Neuron (in vitro differentiated cells): Measurements from ENCODE around the gene HTATSF1.
A peak's percentile ranks its signal among the peaks of the same experiment; 100 is the strongest.

Experiments used
- H2AFZ ChIP-seq: one replicate; pipeline ENCODE4 v1.6.1; 2013; ENCODE audit warnings: low read depth, mild to moderate bottlenecking, inconsistent platforms, low read length, moderate library complexity
- H3K27me3 ChIP-seq: one replicate; pipeline ENCODE4 v1.6.1; 2013; ENCODE audit warnings: low read length; ENCODE audit not compliant: insufficient read depth
- H3K36me3 ChIP-seq: one replicate; pipeline ENCODE4 v1.6.1; 2013; ENCODE audit warnings: low read length; ENCODE audit not compliant: insufficient read depth
- H3K4me1 ChIP-seq: one replicate; pipeline ENCODE4 v1.6.1; 2013; ENCODE audit warnings: low read length; ENCODE audit not compliant: insufficient read depth
- H3K4me3 ChIP-seq: 2 replicates; pipeline ENCODE4 v1.5.1; 2013; ENCODE audit warnings: mild to moderate bottlenecking, low read length, moderate library complexity
- H3K9me3 ChIP-seq: one replicate; pipeline ENCODE4 v1.6.1; 2013; ENCODE audit warnings: low read length

HTATSF1 gene

GRCh38 chrX:136475236-136475635 is 22.2 kb upstream of the HTATSF1 start:
- Histone ChIP-seq H3K36me3 (no peaks in the 10 kb centered on the region), H3K27me3 (peaks cover 4% of the 10 kb centered on the region), H3K4me3 (no peak overlapping the region), H2AFZ (no peak overlapping the region), H3K4me1 (no peaks in the 10 kb centered on the region), H3K9me3 (no peaks in the 10 kb centered on the region)

GRCh38 chrX:136476501-136476900 is 20.9 kb upstream of the HTATSF1 start:
- no peak overlapping the region for H3K4me3 ChIP-seq
- H3K27me3 ChIP-seq: no peaks in the 10 kb centered on the region
- H3K9me3 ChIP-seq: no peaks in the 10 kb centered on the region
- no peak overlapping the region for H2AFZ ChIP-seq
- H3K4me1 ChIP-seq: no peaks in the 10 kb centered on the region
- H3K36me3 ChIP-seq: no peaks in the 10 kb centered on the region

DNA sequence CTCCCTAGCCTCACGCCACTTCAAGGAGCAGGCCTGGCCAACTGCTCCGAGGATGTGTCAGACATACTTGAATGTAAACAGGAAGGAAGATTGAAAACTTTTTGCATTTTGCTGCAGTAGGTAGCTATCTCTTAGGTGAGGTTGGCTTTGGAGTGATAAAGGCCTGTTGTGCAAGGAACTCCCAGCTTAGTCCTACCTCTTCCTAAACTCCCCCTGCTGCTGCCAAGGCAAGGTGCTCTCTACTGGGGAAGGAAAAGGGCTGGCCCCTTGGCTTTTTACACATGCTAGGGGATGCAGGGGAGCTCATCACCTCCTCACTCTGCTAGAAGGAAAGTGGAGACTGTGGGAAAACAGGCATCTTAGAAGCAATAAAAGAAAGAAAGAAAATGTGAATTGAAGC is 20.4 kb upstream of the HTATSF1 start:
- H3K4me3 ChIP-seq: no peak overlapping the region
- H3K36me3 ChIP-seq: no peaks in the 10 kb centered on the region
- H2AFZ ChIP-seq: no peak overlapping the region
- H3K27me3 ChIP-seq: no peaks in the 10 kb centered on the region
- H3K9me3 ChIP-seq: no peaks in the 10 kb centered on the region
- H3K4me1 ChIP-seq: no peaks in the 10 kb centered on the region

- Histone ChIP-seq H3K27me3 (no peaks in the 10 kb centered on the region), H3K4me3 (no peak overlapping the region), H3K9me3 (no peaks in the 10 kb centered on the region), H3K36me3 (no peaks in the 10 kb centered on the region), H2AFZ (no peak overlapping the region), H3K4me1 (no peaks in the 10 kb centered on the region)
These were observed 17.0 kb upstream of the HTATSF1 start for GRCh38 chrX:136480383-136480782.

GRCh38 chrX:136487647-136488046 is 9.7 kb upstream of the HTATSF1 start, which contains the start of gene BRS3:
BRS3 (plus strand) TSS chrX:136487947; CDS start chrX:136488115, 168 bp downstream.
- Histone ChIP-seq H3K4me1 (no peaks in the 10 kb centered on the region), H2AFZ (no peak within 1 kb of the TSS), H3K27me3 (peaks cover 16% of the 10 kb centered on the region), H3K36me3 (no peaks in the 10 kb centered on the region), H3K4me3 (no peak within 1 kb of the TSS), H3K9me3 (no peaks in the 10 kb centered on the region)

DNA sequence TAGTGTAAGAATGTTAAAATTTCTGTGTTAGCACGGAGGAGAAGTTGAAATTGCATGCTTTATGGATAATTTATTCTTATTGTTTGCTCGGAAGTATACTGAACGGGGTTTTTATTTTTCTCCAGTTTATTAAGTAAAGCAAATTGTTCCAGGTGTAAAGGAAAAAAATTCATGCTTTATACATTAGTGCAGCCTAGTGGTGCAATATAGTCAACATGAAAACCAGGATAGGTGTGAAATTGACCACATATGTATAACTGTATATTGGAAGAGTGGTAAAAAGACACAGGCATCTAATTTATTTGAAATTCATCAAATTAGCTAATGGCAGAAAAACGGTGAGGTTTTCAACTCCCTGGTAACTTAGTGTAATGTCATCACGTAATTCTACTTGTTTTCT is 8.7 kb upstream of the HTATSF1 start:
- no peak overlapping the region for H3K4me3 ChIP-seq
- no peaks in the 10 kb centered on the region for H3K36me3 ChIP-seq
- no peak overlapping the region for H2AFZ ChIP-seq
- no peaks in the 10 kb centered on the region for H3K4me1 ChIP-seq
- peaks cover 16% of the 10 kb centered on the region for H3K27me3 ChIP-seq
- no peaks in the 10 kb centered on the region for H3K9me3 ChIP-seq

- H3K4me3 ChIP-seq: no peak overlapping the region
- peaks cover 13% of the 10 kb centered on the region for H3K27me3 ChIP-seq
- no peak overlapping the region for H2AFZ ChIP-seq
- H3K9me3 ChIP-seq: no peaks in the 10 kb centered on the region
- no peaks in the 10 kb centered on the region for H3K4me1 ChIP-seq
- H3K36me3 ChIP-seq: no peaks in the 10 kb centered on the region
These were observed 5.6 kb upstream of the HTATSF1 start for GRCh38 chrX:136491832-136492231.

DNA sequence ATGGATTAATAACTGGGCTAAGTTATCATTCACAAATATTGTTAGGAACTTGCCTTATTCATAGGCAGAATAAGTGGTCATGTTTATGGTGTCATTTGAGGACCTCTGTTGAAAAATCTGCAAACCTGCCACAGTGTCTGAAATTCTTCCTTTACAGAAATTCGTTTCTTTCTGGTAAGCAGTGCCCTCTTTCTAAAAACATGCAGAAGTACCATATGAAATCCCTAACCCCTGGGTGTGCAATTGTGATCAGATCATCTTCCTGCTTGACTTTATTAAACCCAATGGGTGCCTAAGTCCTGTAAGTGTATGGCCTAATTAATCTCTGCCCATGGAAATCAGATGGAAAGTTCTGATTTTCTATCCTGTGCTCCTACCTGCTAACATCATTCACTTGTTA is 4.4 kb upstream of the HTATSF1 start:
- Histone ChIP-seq H3K36me3 (no peaks in the 10 kb centered on the region), H3K4me1 (no peaks in the 10 kb centered on the region), H3K9me3 (no peaks in the 10 kb centered on the region), H2AFZ (no peak overlapping the region), H3K4me3 (no peak overlapping the region), H3K27me3 (peaks cover 13% of the 10 kb centered on the region)

DNA sequence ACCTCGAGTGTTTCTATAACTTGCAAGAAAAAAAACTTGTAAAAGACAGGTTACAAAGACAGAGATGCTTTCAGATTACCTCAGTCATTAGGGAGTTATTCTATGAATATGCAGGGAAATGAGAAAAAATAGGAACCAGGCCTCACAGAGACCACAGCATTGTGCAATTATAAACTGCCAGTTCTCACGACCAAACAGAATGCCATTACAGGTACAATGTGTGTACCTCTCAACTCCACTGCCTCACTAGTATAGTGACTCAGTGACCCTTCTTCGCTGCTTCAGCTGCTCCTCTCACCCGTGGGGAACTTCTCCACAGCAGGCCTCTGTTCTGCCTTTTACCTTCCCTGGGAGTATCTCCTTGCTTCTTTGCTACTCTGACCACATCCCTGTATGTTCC is 2.3 kb upstream of the HTATSF1 start:
- H2AFZ ChIP-seq: no peak overlapping the region
- no peaks in the 10 kb centered on the region for H3K4me1 ChIP-seq
- no peak overlapping the region for H3K4me3 ChIP-seq
- no peaks in the 10 kb centered on the region for H3K9me3 ChIP-seq
- H3K27me3 ChIP-seq: peaks cover 5% of the 10 kb centered on the region
- no peaks in the 10 kb centered on the region for H3K36me3 ChIP-seq

GRCh38 chrX:136496186-136496763 is 1.1 kb upstream of the HTATSF1 start:
- Histone ChIP-seq H3K27me3 (peaks cover 4% of the 10 kb centered on the region), H3K4me1 (no peaks in the 10 kb centered on the region), H3K36me3 (peaks cover 10% of the 10 kb centered on the region), H2AFZ (peak overlapping the region; percentile 74), H3K9me3 (no peaks in the 10 kb centered on the region), H3K4me3 (peak overlapping the region; percentile 62)

DNA sequence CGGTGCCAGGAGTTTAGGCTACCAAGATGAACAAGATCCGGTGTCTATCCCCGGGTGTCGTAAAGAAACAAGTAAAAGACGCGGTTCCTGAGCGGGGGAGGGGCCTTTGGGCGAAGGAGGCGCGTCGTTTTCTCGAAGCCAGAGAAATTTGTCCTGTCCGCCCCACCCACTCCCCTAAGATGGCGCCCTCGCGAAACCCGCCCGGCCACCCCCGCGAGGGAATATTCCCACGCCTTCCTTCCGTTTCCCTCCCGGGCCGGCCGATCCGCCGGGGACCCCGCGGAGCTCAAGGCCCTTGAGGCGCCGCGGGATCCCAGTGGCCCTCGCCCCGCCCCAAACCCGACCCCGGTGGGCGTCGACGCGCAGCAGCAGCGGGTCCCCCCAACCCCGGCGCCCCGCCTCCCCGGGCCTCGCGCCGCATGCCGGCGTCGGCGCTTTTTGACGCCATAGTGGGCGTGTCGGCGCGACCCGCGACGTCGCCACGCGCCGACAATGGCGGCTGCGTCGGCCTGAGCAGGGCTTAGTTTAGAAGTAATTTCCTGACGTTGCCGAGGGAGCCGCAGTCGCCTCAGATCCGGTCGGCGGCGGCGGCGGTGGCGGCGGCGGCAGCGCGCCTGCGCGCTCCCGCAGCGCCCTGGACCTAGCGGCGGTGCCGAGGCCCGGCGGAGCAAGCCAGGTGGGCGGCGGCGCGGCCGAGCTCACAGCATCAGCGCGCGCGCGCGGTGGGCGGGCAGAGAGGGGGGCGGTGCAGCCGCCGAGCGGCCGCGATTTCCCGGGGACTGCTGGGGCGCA is 432 bp upstream of the HTATSF1 start:
- Histone ChIP-seq H2AFZ (peak overlapping the region; percentile 74), H3K9me3 (no peaks in the 10 kb centered on the region)

DNA sequence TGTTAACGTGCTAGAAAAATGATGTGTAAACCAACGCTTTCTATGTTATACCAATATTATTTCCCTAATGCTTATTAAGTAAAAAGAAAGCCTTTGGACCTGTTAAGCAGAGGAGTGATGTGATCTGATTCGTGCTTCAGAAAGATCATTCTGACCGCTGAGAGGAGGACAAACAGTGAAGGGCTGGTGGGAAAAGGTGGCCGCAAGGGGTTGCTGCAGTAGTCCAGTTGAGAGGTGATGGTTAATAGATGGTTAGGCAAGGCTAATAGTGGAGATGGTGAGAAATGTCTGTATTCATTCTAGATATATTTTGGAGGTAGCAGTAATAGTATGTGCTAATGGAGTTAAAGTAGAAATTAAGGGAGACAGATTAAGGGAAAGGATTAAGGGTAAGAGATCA is 21.7 kb downstream of the HTATSF1 start:
- Histone ChIP-seq H3K36me3 (no peaks in the 10 kb centered on the region), H3K9me3 (no peaks in the 10 kb centered on the region), H2AFZ (no peak overlapping the region), H3K27me3 (peaks cover 2% of the 10 kb centered on the region), H3K4me1 (no peaks in the 10 kb centered on the region), H3K4me3 (no peak overlapping the region)

More for the DNA sequence above, 432 bp upstream of the HTATSF1 start:
- Histone ChIP-seq H3K4me1 (no peaks in the 10 kb centered on the region), H3K36me3 (peaks cover 13% of the 10 kb centered on the region), H3K4me3 (peak overlapping the region; percentile 62), H3K27me3 (peaks cover 2% of the 10 kb centered on the region)

DNA sequence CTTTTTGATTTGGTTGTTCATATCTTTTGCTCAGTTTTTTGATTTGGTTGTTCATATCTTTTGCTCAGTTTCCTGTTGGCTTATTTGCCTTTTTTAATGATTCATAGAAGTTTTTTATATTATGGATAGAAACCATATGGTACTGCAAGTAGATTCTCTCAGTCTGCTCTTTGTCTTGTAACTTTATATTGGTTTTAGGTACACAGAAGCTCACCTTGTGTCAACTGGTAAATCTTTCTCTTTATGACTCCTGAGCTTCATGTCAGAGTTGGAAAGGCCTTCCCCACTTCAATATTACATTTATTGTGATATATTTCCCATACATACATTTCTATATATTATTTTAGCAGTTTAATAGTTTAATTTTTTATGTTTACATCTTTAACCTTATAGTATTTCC is 26.4 kb downstream of the HTATSF1 start:
- no peaks in the 10 kb centered on the region for H3K9me3 ChIP-seq
- no peaks in the 10 kb centered on the region for H3K36me3 ChIP-seq
- peaks cover 13% of the 10 kb centered on the region for H3K27me3 ChIP-seq
- no peak overlapping the region for H3K4me3 ChIP-seq
- no peaks in the 10 kb centered on the region for H3K4me1 ChIP-seq
- H2AFZ ChIP-seq: no peak overlapping the region
